Hematopoietic multipotent progenitor cell treated with erythropoietin and hydrocortisone succinate and interleukin-3 and kit ligand, for 15 days (in vitro differentiated cells): ENCODE results near the gene RANGAP1.

Experiments used
- DNase-seq: peaks from one replicate; pipeline ENCODE4 v3.0.0-alpha.2; 2015; ENCODE audit warnings: low spot score

RANGAP1 gene

DNA sequence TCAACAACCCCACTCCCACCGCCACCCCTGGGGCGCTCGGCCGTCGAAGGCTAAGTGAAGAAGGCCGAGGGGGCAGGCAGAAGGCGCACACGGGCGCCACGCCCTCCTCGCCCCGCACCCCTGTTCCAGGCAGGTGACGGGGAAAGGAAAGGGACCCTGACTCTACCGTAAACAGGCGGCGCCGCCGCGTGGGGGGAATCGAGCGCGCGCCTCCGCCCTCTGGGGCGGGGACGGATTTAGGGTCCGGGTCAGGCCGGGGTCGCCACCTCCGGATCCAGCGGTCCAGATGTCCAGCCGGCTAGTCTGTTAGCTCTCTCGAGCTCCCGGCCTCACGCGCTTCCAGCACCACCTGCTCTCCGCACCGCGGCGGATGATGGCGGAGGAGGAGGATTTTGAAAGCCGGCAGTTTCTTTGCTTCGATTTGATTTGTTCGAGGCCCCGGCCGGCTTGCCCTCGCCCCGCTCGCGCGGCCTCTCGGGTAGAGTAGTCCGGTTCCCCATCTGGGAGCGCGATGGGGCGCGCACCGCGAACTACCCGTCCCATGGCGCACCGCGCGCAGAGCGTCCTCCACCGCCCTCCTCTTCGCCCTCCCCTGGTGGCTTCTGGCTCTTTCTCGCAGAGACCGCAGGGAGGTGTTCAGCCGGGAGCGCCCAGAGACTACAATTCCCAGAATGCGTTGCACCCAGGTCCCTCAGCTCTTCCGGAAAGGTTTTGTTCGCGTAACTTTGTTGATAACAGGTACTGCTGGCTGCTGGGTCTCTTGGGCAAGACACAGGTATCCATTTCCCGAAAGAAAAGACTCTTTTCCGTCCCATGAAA lies at the start of gene RANGAP1:
TSS of gene RANGAP1 (minus strand) at position 368 of the 819 bp plus-strand sequence. CDS start 5,143 bp downstream, outside the sequence.
- peak; percentile 98 for DNase-seq

DNA sequence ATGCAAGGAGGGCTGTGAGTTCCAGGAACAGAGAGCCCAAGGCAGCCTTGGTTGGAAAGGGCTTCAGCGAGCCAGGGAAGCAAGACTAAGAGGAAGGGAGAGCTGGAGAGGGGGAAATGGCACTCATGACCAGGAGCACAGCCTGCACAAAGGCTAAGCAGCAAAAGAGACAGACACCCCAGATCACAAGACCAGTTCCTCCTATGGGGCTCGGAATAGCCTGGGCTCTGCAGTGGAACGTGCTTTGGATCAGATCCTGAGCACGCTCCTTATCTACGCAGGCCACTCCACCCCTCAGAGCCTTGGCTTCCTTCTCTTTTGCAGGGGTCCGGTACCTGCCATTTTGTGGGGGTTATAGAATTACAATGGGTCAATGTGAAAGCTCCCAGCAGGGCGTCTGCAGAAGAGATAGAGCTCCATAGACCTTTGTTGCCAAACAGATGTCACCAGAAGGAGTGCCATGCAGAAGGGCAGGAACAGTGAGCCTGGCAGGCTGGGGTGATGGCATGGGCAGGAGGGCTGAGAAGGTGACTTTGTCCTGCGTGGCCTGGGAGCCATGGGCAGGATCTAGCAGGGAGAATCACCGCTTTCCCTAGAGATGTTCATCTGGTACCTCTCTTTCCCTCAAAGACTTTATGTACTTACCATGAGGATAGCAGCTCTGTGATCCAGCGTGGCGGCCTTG lies 49.1 kb upstream of the RANGAP1 start:
- DNase-seq: no peak

DNA sequence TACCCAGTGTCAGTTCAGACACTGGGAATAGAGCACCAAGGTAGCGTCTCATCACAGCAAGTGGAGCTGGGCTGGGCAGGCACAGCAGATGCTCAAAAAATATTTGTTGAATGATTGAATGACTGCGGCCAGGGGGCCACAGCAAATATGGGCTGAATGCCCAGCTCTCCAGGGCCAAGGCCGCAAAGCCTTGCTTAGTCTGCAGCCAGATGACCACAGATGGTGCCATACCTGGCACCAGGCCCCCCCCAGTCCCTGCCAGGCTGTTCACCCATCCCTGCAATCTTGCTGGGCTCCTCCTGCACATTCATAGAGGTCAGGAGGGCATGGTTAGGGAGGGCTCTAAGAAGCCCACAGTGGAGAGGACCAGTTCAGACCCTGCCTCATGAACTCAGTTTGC lies 48.2 kb upstream of the RANGAP1 start:
- DNase-seq: no peak

DNA sequence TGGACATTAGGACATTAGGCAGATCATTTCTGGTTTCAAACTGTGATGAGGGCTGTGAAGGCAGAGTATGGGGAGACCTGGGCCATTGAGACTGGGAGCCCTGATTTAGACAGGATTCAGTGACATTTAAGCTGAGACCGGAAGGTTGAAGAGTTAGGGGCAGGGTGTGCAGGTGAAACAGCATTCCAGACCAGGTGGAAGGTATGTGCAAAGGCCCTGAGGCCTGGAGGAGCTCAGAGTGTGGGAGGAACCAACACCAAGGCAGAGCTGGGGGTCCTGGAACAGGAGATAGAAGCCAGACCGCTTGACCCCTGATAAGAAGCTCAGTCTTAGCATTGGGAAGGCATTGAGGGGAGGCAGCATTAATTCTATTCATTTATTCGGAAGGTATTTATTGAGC lies 47.8 kb upstream of the RANGAP1 start:
- DNase-seq: no peak

GRCh38 chr22:41332217-41332939 lies 46.4 kb upstream of the RANGAP1 start:
- DNase-seq: no peak

- DNase-seq: no peak
Observed at GRCh38 chr22:41330169-41330568, 44.2 kb upstream of the RANGAP1 start.

DNA sequence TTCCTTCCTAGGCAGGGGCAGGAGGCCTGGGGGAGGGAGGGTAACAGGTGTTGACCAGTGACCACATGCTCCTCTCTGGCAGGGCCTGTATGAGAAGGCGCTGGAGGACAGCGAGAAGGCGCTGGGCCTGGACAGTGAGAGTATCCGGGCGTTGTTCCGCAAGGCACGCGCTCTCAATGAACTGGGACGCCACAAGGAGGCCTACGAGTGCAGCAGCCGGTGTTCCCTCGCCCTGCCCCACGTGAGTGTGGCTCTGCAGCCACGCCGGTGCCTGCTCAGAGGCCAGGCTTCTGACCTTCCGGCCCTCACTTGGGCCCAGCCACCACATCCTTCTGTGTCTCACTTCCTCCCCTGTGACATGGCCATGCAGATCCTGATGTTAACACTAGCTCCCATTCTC lies 41.1 kb upstream of the RANGAP1 start:
- DNase-seq: no peak

- no peak for DNase-seq
Observed at GRCh38 chr22:41324821-41325528, 39.0 kb upstream of the RANGAP1 start.

GRCh38 chr22:41320416-41321240 lies 34.6 kb upstream of the RANGAP1 start:
- DNase-seq: no peak

DNA sequence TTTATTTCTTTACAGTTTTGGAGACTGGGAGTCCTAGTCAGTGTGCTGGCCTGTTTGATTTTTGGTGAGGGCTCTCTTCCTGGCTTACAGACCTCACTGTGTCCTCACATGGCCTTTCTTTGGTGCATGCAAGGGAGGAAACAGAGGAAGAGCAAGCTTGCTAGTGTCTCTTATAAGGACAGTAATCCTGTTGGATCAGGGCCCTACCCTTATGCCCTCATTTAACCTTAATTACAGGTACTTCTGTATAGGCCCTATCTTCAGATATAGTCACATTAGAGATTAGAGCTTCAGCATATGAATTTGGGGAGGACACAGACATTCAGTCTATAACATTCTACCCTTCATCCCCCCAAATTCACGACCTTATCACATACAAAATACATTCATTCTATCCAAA lies 29.6 kb upstream of the RANGAP1 start:
- no peak for DNase-seq

GRCh38 chr22:41314821-41315220 lies 28.8 kb upstream of the RANGAP1 start:
- no peak for DNase-seq

DNA sequence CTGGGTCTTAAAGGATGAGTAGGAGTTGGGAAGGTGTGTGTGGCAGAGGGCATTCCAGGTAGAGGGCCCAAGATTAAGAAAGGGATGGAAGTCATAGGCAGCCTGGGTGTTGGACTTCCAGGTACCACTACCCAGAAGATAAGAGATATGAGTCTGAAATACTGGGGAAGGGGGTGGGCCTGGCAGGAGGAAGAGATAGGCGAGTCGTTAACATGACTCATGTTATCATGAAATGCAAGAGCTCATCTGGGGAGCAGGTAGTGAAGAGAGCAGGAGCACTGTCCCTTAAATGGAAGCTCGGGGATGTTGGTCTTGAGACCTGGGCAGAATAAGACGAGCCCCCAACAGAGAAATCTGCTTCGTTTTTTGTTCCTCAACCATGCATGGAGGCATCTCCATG lies 25.5 kb upstream of the RANGAP1 start:
- no peak for DNase-seq

DNA sequence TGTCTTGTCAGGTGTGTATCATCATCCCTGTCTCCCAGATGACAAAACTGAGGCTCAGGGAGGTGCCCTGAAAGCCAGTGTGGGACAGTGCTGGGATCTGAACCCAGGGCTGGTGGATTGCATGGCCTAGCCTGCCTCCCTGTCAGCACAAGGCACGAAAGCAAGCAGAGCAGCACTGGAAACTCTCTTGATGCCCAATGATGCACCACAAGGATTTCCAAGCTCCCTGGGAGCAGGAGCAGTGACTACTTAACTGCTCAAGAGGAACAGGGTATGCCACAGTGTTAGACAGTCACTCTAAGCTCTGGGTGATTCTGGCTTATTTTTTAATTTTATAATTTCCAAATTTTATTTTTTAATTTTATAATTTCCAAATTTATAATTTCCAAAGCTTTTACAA lies 24.3 kb upstream of the RANGAP1 start:
- no peak for DNase-seq

DNA sequence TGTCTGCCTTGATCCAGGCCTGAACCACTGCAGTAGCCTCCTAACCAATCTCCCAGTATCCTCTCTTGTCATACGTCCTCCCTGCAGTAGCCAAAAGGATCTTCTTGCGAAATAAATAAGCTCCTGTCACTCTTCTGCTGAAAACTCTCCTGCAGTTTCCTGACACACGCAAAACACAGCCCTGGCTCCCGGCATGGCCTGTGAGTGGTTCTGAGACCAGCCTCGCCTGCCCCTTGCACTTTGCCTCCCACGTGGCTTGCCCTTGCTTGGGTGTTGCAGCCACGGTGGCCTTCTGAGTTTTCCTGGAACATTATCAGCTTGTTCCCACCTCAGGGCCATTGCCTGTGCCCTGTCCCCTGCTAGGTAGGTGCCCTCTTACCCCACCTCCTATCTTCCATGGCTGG lies 22.6 kb upstream of the RANGAP1 start:
- no peak for DNase-seq

- no peak for DNase-seq
Observed at GRCh38 chr22:41308054-41308453, 22.1 kb upstream of the RANGAP1 start.

DNA sequence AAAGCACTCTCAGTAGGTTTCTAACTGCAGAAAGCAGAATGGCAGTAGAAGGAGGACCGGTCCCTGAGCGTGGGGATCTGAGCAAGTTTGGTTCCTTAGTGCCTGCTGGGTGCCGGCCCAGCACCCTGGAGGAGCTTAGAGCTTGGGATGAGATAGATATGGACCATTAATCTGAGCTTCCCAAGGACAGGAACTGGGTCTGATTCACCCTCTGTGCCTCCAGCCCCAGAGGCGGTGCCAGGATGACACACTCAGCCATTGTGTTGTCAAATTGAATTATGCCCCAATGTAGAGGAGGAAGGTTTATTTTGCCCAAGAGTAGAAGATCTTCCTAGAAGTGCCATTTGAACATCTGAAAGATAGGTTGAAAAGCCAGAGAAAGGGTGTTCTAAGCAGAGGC lies 19.7 kb upstream of the RANGAP1 start:
- no peak for DNase-seq

GRCh38 chr22:41302811-41303210 lies 16.8 kb upstream of the RANGAP1 start:
- DNase-seq: no peak

GRCh38 chr22:41302021-41302767 lies 16.2 kb upstream of the RANGAP1 start:
- no peak for DNase-seq

DNA sequence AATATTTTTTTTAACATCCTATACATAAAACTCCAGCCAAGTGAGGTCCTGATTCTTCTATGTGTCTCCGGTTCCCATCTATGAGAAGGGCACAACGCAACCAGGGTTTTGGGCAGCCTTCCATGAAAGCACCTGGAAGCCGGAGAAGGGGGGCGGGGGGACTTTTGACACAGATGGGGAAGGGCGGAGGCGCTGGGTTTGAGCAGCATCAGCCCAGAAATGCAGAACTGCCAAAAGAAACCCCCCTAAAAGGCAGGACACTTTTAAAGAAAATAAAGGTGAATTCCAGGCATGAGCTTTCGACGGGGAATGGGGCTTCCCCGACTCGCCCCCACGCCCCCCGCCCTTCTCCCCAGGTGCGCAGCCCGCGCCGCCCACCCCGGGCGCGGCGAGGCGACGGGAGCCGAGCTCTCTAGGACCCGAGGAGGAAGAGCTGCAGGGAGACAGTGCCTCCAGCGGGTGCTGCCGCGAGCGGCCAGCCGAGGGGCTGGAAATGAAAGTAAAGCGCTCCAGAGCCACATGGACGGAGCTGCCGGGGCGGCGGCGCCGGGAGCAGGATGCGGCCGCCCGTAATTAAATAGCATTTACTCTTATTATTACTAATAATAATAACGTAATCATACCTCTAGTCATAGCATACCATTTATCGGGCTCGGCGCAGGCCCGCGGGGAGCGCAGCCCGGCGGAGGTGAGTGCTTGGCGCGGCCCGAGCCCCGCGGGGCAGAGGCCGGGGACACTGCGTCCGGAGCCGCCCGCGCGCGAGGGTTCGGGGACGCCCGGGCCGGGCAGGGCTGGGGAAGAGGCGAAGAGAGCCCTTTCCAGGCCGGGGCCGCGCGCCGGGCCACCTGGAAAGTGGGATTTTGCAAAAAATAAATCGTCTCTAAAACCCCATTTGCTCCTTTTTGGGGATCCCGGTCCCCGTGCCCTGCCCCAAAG lies 15.4 kb upstream of the RANGAP1 start, which contains the start of gene ZC3H7B:
TSS of gene ZC3H7B (plus strand) at position 441 of the 936 bp plus-strand sequence. CDS start 19,136 bp downstream, outside the sequence.
- DNase-seq: peak; percentile 83
